Breast epithelium (tissue), 4 donors: Measurements from ENCODE around the gene TAOK2. TPM values are rescaled to one million over a fixed set of nuclear protein-coding genes. Genes with fewer than 3 reads are reported as not detected.

Source experiments
- DNase-seq, 2 donors: peaks; one replicate each; pipeline ENCODE4 v3.0.0-alpha.2; 2019; ENCODE audit warnings: low spot score in 2 of 2
- H3K27ac ChIP-seq, 2 donors: fragments of 200-600 bp; sonication (generic) in 1 of 2; one replicate each; pipeline ENCODE4 v1.5.1; 2016 to 2019; ENCODE audit warnings: mild to moderate bottlenecking in 1 of 2
- H3K27me3 ChIP-seq, 2 donors: fragments of 200-600 bp; sonication (generic) in 1 of 2; one replicate each; pipeline versions ENCODE4 v1.5.1 to v1.6.0; 2017 to 2019; ENCODE audit warnings: control low read depth in 1 of 2, mild to moderate bottlenecking in 1 of 2
- H3K36me3 ChIP-seq: fragments of 200-600 bp; one replicate; pipeline ENCODE4 v1.5.1; 2019
- H3K4me1 ChIP-seq, 2 donors: fragments of 200-600 bp; sonication (generic); one replicate each; pipeline ENCODE4 v1.5.1; 2016 to 2019; ENCODE audit warnings: control low read depth in 1 of 2
- H3K4me3 ChIP-seq, 3 donors: fragments of 200-600 bp; sonication (generic); 1 replicate in 2 of 3; 2 replicates in 1 of 3; pipeline ENCODE4 v1.5.1; 2016 to 2019; ENCODE audit warnings: mild to moderate bottlenecking in 3 of 3, moderate library complexity in 2 of 3
- H3K9me3 ChIP-seq, 2 donors: fragments of 200-600 bp; sonication (generic) in 1 of 2; one replicate each; pipeline ENCODE4 v1.5.1; 2016 to 2019; ENCODE audit warnings: control low read depth in 1 of 2
- POLR2A ChIP-seq: fragments of 450-650 bp; IDR thresholded peaks from one replicate; pipeline ENCODE4 v1.6.1; 2016; ENCODE audit warnings: antibody characterized with exemption, mild to moderate bottlenecking, moderate library complexity
- POLR2AphosphoS5 ChIP-seq, 3 donors: sonication (generic); formaldehyde crosslinking; IDR thresholded peaks; one replicate each; pipeline ENCODE4 v1.6.1; 2017; ENCODE audit warnings: antibody characterized with exemption in 3 of 3
- intact Hi-C: fragments of 100-400 bp; cut with DNase I; formaldehyde crosslinking; loops from one replicate; pipeline ENCODE4 v1.15.1; 2023; ENCODE audit warnings: low total_unique reads
- total RNA-seq, 3 donors: library from RNA; depleted of rRNA; stranded (reverse); fragments of >200 nt; gene quantifications; one replicate each; pipeline ENCODE4 v1.1.0, GENCODE V29; 2016
- TF ChIP-seq, protein P1 (sequence below), 3 donors: fragments of 450-650 bp; IDR thresholded peaks; one replicate each; pipeline ENCODE4 v1.5.1; 2016 to 2017; ENCODE audit warnings: antibody characterized with exemption in 3 of 3, mild to moderate bottlenecking in 3 of 3, moderate library complexity in 3 of 3

Gene TAOK2
- total RNA-seq, 3 donors from 2014 or later, result 31.8 to 51.1 (median 37.3) TPM

GRCh38 chr16:30022887-30023286 is 49.2 kb downstream of the TAOK2 start, which contains the start of gene C16orf92:
TSS of gene C16orf92 (plus strand) at chr16:30023198. CDS start at chr16:30023341, 143 bp downstream.
- Histone ChIP-seq H3K4me3 (no peak within 1 kb of the TSS), H3K27me3 (peaks cover 0 to 29% of the 10 kb centered on the region in 2 donors), H3K36me3 (no peaks in the 10 kb centered on the region), H3K9me3 (no peaks in the 10 kb centered on the region), H3K27ac (no peak within 1 kb of the TSS), H3K4me1 (no peaks in the 10 kb centered on the region)
- intact Hi-C loops, result no loop called here
- DNase-seq, result no peak
- TF ChIP-seq POLR2AphosphoS5 (IDR thresholded peaks at IDR 0.05) (no peak), POLR2A (no peak)
- TF ChIP-seq, protein P1, sequence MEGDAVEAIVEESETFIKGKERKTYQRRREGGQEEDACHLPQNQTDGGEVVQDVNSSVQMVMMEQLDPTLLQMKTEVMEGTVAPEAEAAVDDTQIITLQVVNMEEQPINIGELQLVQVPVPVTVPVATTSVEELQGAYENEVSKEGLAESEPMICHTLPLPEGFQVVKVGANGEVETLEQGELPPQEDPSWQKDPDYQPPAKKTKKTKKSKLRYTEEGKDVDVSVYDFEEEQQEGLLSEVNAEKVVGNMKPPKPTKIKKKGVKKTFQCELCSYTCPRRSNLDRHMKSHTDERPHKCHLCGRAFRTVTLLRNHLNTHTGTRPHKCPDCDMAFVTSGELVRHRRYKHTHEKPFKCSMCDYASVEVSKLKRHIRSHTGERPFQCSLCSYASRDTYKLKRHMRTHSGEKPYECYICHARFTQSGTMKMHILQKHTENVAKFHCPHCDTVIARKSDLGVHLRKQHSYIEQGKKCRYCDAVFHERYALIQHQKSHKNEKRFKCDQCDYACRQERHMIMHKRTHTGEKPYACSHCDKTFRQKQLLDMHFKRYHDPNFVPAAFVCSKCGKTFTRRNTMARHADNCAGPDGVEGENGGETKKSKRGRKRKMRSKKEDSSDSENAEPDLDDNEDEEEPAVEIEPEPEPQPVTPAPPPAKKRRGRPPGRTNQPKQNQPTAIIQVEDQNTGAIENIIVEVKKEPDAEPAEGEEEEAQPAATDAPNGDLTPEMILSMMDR (IDR thresholded peaks at IDR 0.05), result no peak

DNA sequence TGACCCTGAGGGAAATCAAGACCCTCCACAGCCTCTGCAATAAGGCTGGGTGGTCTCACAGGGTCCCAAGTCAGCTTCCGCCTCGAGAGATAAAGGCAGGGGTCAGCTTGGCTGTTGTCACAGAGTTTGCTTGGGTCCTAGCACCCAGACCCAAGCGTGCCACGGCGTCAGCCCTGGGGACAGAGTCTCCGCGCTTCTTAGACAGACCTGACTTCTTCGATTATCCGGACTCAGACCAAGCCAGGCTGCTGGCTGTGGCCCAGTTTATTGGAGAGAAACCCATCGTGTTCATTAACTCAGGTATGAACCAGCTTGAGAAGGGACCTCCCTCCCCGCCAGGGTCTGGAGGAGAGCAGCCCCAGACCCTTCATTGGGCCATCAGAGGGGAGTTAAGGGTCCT is 49.9 kb downstream of the TAOK2 start:
- Histone ChIP-seq H3K4me3 (no peak overlapping the region), H3K4me1 (no peaks in the 10 kb centered on the region), H3K36me3 (no peaks in the 10 kb centered on the region), H3K27me3 (peaks cover 0 to 29% of the 10 kb centered on the region in 2 donors), H3K9me3 (no peaks in the 10 kb centered on the region), H3K27ac (no peak overlapping the region)
- no peak for DNase-seq
- TF ChIP-seq POLR2AphosphoS5 (IDR thresholded peaks at IDR 0.05), result no peak
- no peak for TF ChIP-seq POLR2A
- intact Hi-C loops, result no loop called here

DNA sequence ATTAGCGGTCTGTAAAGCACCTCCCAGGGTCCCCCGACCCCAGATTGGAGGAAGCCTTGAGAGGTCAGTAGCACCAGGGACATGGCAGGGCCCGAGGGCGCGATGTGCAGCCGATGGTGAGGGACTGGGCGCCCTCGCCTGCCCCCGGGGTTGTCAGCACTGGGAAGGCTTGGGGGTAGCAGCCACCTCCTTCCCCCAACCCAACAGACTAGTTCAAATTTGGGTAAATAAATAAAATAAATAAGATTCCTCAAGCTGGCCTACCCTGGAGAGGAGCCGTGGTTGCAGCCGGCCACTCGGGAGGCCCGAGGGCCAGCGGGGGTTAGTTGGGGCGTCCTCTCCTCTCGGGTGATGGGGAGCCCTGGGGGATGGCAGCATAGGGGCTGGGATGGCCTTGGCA is 50.8 kb downstream of the TAOK2 start:
- H3K27ac ChIP-seq, result no peak overlapping the region
- no peak overlapping the region for H3K4me3 ChIP-seq
- no peak for TF ChIP-seq POLR2A
- H3K4me1 ChIP-seq, result no peaks in the 10 kb centered on the region
- DNase-seq, result no peak
- intact Hi-C loops, result no loop called here
- no peaks in the 10 kb centered on the region for H3K9me3 ChIP-seq
- no peaks in the 10 kb centered on the region for H3K36me3 ChIP-seq
- H3K27me3 ChIP-seq, result peaks cover 0 to 32% of the 10 kb centered on the region in 2 donors

DNA sequence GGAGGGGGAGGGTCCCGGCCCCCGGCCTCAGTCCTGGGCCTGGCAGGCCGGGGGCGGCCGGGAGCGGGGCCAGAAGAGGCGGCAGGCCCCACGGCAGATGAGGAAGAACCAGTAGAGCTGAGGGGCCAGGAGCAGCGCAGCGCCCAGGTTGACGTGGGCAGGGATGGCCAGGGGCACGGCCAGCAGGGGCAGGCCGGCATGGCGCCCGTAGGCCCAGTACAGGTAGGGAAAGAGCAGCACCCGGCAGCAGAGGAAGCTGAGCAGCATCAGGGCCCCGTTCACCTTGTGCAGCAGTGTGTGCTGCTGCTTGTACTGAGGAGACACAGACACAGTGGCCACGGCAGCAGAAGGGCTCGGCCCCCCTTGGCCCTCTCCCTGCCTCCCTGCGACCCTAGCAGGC is 51.5 kb downstream of the TAOK2 start:
- TF ChIP-seq POLR2A, result no peak
- TF ChIP-seq POLR2AphosphoS5 (IDR thresholded peaks at IDR 0.05), result no peak
- TF ChIP-seq, protein P1 (IDR thresholded peaks at IDR 0.05), result no peak
- H3K4me3 ChIP-seq, result no peak overlapping the region
- no peaks in the 10 kb centered on the region for H3K9me3 ChIP-seq
- DNase-seq, result no peak
- peaks cover under 1 to 39% of the 10 kb centered on the region in 2 donors for H3K27me3 ChIP-seq
- H3K4me1 ChIP-seq, result no peaks in the 10 kb centered on the region
- H3K36me3 ChIP-seq, result no peaks in the 10 kb centered on the region
- intact Hi-C loops, result no loop called here
- no peak overlapping the region for H3K27ac ChIP-seq

DNA sequence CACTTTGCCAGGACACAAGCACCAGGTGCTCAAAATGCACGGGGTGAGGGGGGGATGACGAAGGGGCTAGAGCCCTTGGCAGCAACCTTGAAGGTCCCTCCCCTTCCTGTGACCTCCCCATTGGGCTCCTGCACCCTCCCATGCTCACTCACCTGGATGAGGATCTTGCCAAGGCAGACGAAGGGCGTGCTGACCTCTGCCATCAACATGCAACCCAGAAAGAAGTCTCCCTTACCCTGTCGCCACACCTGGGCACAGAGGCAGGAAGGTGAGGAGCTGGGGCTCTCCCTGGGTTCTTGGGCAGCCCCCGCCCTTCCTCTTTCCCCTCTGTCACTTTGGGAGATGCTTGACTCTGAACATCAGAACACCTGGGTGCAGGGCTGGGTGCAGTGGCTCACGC is 51.9 kb downstream of the TAOK2 start:
- H3K9me3 ChIP-seq, result no peaks in the 10 kb centered on the region
- TF ChIP-seq POLR2AphosphoS5 (IDR thresholded peaks at IDR 0.05) (no peak), POLR2A (no peak)
- TF ChIP-seq, protein P1 (IDR thresholded peaks at IDR 0.05), result no peak
- H3K4me3 ChIP-seq, result no peak overlapping the region
- H3K27ac ChIP-seq, result no peak overlapping the region
- H3K36me3 ChIP-seq, result no peaks in the 10 kb centered on the region
- peaks cover 3 to 43% of the 10 kb centered on the region in 2 donors for H3K27me3 ChIP-seq
- no peak for DNase-seq
- intact Hi-C loops, result no loop called here
- no peaks in the 10 kb centered on the region for H3K4me1 ChIP-seq

DNA sequence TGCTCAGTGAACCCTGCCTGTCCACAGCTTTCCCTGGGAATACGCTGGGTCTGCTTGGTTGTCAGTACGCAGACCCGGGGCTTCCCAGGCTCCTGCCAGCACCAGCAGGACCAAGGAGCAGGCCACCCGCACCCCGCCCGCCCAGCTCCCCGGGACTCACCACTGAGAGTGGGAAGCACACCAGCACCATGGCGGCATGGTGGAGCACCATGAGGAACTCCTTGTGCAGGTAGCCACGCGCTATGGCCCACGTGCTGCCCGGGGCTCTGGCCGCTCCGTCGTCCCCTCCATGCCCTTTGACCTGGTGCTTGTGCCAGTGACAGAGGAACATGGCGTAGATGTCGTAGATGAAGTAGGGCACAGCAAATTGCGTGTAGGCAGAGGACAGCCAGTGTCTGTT is 52.8 kb downstream of the TAOK2 start:
- Histone ChIP-seq H3K36me3 (no peaks in the 10 kb centered on the region), H3K4me3 (no peak overlapping the region), H3K4me1 (no peaks in the 10 kb centered on the region), H3K27me3 (peaks cover 8 to 52% of the 10 kb centered on the region in 2 donors), H3K9me3 (no peaks in the 10 kb centered on the region), H3K27ac (no peak overlapping the region)
- DNase-seq, result no peak
- TF ChIP-seq POLR2AphosphoS5 (IDR thresholded peaks at IDR 0.05) (no peak), POLR2A (no peak)
- TF ChIP-seq, protein P1 (IDR thresholded peaks at IDR 0.05), result no peak
- intact Hi-C loops, result no loop called here
